HepG2 (cell line): ENCODE measurements around the gene SOX12. TPM values are rescaled to one million over a fixed set of nuclear protein-coding genes. Genes with fewer than 3 reads are reported as not detected.

Source experiments
- ARNT ChIP-seq: fragments of 450-650 bp; IDR thresholded peaks from 2 replicates; pipeline ENCODE4 v1.6.1; 2017
- ETV5 ChIP-seq: IDR thresholded peaks from 2 replicates; pipeline ENCODE4 v1.6.1; 2018; ENCODE audit warnings: missing biosample characterization, missing genetic modification reagents, inconsistent platforms, borderline replicate concordance
- GFI1 ChIP-seq: sonication (generic); formaldehyde crosslinking; IDR thresholded peaks from 2 replicates; pipeline ENCODE4 v1.5.0; 2020; ENCODE audit warnings: missing genetic modification reagents, mild to moderate bottlenecking, borderline replicate concordance
- KAT7 ChIP-seq: IDR thresholded peaks from 2 replicates; pipeline ENCODE4 v1.6.1; 2018; ENCODE audit warnings: borderline replicate concordance, missing compliant biosample characterization
- LCORL ChIP-seq, 2 experiments: fragments of 450-650 bp in 1 of 2; sonication (generic) in 1 of 2; formaldehyde crosslinking in 1 of 2; IDR thresholded peaks; 2 replicates each; pipeline versions ENCODE4 v1.5.0 to v1.6.1; 2017 to 2020; ENCODE audit warnings: antibody characterized with exemption in 1 of 2, missing genetic modification reagents in 1 of 2
- NR2F1 ChIP-seq, 2 experiments: fragments of 450-650 bp in 1 of 2; formaldehyde crosslinking in 1 of 2; IDR thresholded peaks; 2 replicates each; pipeline versions ENCODE4 v1.5.0 to v1.6.1; 2016 to 2020; ENCODE audit warnings: mild to moderate bottlenecking in 1 of 2, missing compliant biosample characterization in 1 of 2, missing genetic modification reagents in 1 of 2, moderate library complexity in 1 of 2
- NR2F6 ChIP-seq, 2 experiments: IDR thresholded peaks; 2 replicates each; pipeline ENCODE4 v1.6.1; 2016; ENCODE audit warnings: antibody characterized with exemption in 1 of 2, mild to moderate bottlenecking in 1 of 2
- PAF1 ChIP-seq: IDR thresholded peaks from 2 replicates; pipeline ENCODE4 v1.6.1; 2016; ENCODE audit warnings: missing genetic modification reagents, missing compliant biosample characterization
- POGK ChIP-seq: sonication (generic); formaldehyde crosslinking; conservative IDR thresholded peaks from 2 replicates; pipeline ENCODE4 v1.8.0; 2022; ENCODE audit warnings: mild to moderate bottlenecking, moderate library complexity, missing genetic modification reagents
- ZNF329 ChIP-seq: sonication (generic); formaldehyde crosslinking; IDR thresholded peaks from 2 replicates; pipeline ENCODE4 v1.9.0; 2021; ENCODE audit warnings: low read depth, mild to moderate bottlenecking, missing genetic modification reagents
- ZZZ3 ChIP-seq: sonication (generic); formaldehyde crosslinking; IDR thresholded peaks from 2 replicates; pipeline ENCODE4 v1.4.0; 2020; ENCODE audit warnings: missing genetic modification reagents, mild to moderate bottlenecking, borderline replicate concordance
- polyA plus RNA-seq, 8 experiments: library from polyadenylated mRNA; depleted of rRNA in 3 of 8; stranded (reverse) in 7 of 8; unstranded in 1 of 8; fragments of >200 nt; fragmentation: Illumina TruSeq in 4 of 8; extraction: Trizol in 4 of 8; gene quantifications; 2 replicates each; pipeline versions ENCODE4 v1.2.1 to v1.2.3, GENCODE V29; 2011 to 2016; ENCODE audit warnings: low read depth in 4 of 8, missing spikeins in 1 of 8, mixed read lengths in 1 of 8; ENCODE audit not compliant: insufficient read depth in 1 of 8
- total RNA-seq, 5 experiments: library from RNA; depleted of rRNA; stranded (reverse); fragments of >200 nt; fragmentation: Illumina TruSeq; extraction: Trizol; gene quantifications; 2 replicates each; pipeline ENCODE4 v1.2.3, GENCODE V29; 2016; ENCODE audit warnings: low read depth in 1 of 5
- TF ChIP-seq, protein P1 (sequence below): sonication (generic); formaldehyde crosslinking; IDR thresholded peaks from 2 replicates; pipeline ENCODE4 v1.5.0; 2020; ENCODE audit warnings: mild to moderate bottlenecking, missing genetic modification reagents, moderate library complexity
- TF ChIP-seq, protein P2 (sequence below): sonication (generic); formaldehyde crosslinking; IDR thresholded peaks from 2 replicates; pipeline ENCODE4 v1.4.0; 2020; ENCODE audit warnings: mild to moderate bottlenecking, missing genetic modification reagents

Gene SOX12
- total and polyA plus RNA-seq, 2 of the 13 experiments (the other 11 are each of a cell fraction or from before 2014, with no cell fraction given), result 10.0 to 18.7 TPM

GRCh38 chr20:330233-331149, 5.1 kb downstream of the SOX12 start (continued):
- TF ChIP-seq NR2F1 (CRISPR knock-in tag; IDR thresholded peaks at IDR 0.05) (peak; percentile 82 to 90), NR2F6 (IDR thresholded peaks at IDR 0.05) (peak; percentile 95), NR2F6 (CRISPR knock-in tag; IDR thresholded peaks at IDR 0.05) (peak; percentile 95), LCORL (IDR thresholded peaks at IDR 0.05) (no peak), LCORL (CRISPR knock-in tag; IDR thresholded peaks at IDR 0.05) (peak; percentile 44; the same call in 1 of the 2 replicates), ARNT (no peak), ETV5 (no peak; the same call in 1 of the 2 replicates), POGK (CRISPR knock-in tag) (0 out of 2 replicates have a peak, but pooled peaks have one; percentile 50), GFI1 (no peak), KAT7 (no peak), ZNF329 (peak; percentile 36; the same call in 1 of the 2 replicates), ZZZ3 (CRISPR knock-in tag) (peak; percentile 29; the same call in 1 of the 2 replicates), PAF1 (CRISPR knock-in tag) (0 out of 2 replicates have a peak, but pooled peaks have one; percentile 56)
- TF ChIP-seq, protein P1, sequence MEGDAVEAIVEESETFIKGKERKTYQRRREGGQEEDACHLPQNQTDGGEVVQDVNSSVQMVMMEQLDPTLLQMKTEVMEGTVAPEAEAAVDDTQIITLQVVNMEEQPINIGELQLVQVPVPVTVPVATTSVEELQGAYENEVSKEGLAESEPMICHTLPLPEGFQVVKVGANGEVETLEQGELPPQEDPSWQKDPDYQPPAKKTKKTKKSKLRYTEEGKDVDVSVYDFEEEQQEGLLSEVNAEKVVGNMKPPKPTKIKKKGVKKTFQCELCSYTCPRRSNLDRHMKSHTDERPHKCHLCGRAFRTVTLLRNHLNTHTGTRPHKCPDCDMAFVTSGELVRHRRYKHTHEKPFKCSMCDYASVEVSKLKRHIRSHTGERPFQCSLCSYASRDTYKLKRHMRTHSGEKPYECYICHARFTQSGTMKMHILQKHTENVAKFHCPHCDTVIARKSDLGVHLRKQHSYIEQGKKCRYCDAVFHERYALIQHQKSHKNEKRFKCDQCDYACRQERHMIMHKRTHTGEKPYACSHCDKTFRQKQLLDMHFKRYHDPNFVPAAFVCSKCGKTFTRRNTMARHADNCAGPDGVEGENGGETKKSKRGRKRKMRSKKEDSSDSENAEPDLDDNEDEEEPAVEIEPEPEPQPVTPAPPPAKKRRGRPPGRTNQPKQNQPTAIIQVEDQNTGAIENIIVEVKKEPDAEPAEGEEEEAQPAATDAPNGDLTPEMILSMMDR, result peak; percentile 96
- TF ChIP-seq, protein P2, sequence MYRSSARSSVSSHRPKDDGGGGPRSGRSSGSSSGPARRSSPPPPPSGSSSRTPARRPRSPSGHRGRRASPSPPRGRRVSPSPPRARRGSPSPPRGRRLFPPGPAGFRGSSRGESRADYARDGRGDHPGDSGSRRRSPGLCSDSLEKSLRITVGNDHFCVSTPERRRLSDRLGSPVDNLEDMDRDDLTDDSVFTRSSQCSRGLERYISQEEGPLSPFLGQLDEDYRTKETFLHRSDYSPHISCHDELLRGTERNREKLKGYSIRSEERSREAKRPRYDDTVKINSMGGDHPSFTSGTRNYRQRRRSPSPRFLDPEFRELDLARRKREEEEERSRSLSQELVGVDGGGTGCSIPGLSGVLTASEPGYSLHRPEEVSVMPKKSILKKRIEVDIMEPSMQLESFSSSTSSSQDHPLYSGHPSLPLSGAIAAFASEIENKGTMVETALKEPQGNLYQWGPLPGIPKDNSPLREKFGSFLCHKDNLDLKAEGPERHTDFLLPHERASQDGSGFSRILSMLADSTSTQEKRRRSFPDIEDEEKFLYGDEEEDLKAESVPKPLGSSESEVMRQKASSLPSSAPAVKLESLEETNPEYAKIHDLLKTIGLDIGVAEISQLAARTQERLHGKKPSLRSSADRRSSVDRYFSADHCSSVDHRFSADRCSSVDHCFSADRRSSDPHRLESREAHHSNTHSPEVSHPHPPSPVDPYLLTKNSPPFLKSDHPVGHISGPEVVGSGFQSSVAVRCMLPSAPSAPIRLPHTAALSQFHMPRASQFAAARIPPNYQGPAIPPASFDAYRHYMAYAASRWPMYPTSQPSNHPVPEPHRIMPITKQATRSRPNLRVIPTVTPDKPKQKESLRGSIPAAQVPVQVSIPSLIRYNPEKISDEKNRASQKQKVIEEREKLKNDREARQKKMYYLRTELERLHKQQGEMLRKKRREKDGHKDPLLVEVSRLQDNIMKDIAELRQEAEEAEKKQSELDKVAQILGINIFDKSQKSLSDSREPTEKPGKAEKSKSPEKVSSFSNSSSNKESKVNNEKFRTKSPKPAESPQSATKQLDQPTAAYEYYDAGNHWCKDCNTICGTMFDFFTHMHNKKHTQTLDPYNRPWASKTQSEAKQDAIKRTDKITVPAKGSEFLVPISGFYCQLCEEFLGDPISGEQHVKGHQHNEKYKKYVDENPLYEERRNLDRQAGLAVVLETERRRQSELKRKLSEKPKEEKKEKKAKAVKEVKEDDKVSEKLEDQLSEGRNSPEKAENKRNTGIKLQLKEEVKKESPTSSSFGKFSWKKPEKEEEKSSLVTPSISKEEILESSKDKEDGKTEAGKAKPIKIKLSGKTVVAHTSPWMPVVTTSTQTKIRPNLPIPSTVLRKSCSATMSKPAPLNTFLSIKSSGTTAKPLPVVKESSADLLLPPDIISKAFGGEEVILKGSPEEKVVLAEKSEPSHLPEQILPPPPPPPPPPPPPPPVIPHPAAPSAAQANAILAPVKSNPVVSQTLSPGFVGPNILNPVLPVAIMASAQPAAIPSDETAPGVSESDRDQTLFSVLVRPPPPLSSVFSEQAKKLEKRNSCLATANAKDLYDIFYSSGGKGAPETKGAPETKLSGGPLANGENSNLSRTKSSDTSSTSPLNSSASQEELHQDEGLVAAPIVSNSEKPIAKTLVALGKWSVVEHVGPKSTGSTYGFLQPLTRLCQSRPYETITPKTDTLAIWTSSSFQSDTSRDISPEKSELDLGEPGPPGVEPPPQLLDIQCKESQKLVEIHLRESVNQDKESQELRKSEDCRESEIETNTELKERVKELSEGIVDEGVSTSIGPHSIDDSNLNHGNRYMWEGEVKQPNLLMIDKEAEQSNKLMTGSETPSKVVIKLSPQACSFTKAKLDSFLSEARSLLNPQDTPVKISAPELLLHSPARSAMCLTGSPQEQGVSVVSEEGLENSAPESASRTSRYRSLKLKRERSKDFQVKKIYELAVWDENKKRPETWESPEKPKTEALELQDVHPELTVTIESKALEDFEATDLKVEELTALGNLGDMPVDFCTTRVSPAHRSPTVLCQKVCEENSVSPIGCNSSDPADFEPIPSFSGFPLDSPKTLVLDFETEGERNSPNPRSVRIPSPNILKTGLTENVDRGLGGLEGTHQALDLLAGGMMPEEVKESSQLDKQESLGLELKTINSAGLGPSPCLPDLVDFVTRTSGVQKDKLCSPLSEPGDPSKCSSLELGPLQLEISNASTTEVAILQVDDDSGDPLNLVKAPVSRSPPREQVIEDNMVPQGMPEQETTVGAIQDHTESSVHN (CRISPR knock-in tag), result peak; percentile 92; the same call in 1 of the 2 replicates
